ENCODE results near the gene RTN4R.
"Not testable (repeated sequence)": the region's sequence is repeated elsewhere in the genome, so short reads cannot be mapped to it uniquely, and the experiment has no call there.

Gene RTN4R

GRCh38 chr22:20271114-20271994 is 3.2 kb upstream of the RTN4R start:
- DNase-seq (ENCODE audit: low read depth in 3 of 3), result no peak

GRCh38 chr22:20270190-20271113 is 2.3 kb upstream of the RTN4R start:
- DNase-seq (ENCODE audit: low read depth in 3 of 3), result not testable (repeated sequence)

GRCh38 chr22:20269673-20270072 is 1.6 kb upstream of the RTN4R start:
- not testable (repeated sequence) for DNase-seq (ENCODE audit: low read depth in 3 of 3)

GRCh38 chr22:20269201-20269600 is 1.1 kb upstream of the RTN4R start:
- DNase-seq (ENCODE audit: low read depth in 3 of 3), result not testable (repeated sequence)

- DNase-seq (ENCODE audit: low read depth in 3 of 3), result peak in 1 of 3 experiments; percentile 25
Observed at GRCh38 chr22:20267441-20268278, 458 bp downstream of the RTN4R start.

DNA sequence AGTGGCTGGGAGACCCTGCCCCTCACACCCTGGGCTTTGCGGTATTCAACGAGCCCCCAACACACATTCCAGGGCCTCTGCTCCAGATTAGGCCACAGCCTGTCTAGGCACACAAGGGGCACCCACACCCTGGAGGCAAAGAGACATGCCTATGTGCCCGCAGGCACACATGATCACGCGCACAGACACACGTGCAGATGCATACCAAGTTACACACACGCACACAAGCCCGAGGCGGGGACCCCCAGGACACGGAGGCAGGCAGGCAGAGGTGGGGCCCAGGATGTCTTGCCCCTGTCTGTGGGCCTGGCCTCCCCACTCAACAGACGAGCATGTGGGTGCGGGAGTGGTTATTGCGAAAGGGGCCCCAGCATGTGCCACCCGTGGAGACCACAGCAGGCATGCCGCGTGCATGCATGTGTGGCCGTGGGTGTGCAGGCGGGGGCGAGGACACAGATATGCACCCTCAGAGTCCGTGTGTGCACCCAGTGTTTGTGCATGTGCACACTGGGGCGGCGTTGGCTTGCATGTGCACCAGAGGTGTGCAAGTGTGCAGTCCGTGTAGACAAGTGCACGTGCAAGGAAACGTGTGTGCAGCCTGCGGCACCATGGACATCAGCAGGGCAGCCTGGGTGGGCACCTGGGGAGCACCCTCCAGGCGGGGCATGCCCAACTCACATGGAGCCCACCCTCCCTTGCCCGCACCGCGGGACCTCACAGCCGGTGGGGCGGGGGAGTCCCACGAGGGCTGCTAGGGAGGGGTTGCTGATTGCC is 1.3 kb downstream of the RTN4R start:
- not testable (repeated sequence) for DNase-seq (ENCODE audit: low read depth in 3 of 3)

DNA sequence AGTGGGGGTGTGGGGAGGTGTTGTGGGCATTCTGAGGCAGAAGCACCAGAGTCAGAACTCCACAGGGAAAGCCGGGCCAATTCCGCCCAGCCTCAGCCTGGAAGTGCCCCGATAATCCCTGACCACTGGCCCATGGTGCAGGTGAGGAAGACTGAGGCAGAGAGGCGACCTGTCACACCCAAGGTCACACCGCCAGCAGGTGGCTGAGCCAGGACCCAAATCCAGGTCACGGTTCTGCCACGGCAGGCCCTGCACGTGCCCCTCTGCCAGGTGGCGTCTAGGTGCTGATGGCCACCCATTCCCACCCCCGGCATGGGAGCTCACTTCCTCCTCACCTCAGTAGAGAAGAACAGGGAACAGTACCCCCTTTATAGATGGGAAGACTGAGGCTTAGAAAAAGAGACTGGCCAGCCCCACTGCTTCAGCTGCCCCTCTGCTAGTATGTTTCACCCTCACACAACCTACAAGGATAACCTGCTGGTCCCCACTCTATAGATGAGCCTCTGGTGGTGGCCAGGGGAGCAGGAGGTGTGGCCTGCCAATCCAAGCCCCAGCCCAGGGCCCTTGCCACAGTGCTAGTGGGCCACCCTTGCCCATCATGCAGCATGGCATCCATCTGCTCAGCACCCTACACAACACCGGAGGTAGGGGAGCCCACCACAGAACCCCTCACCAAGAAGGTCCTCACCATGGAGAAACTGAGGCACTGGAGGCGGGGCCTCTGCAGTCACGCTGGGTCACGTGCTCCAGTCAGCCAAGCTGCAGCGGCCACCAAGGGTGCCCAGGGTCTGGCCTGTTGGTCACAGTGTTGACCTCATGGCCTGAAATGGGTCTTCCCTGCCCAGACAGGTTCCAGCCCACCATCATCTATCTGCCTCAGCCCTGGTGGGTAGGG is 2.1 kb downstream of the RTN4R start:
- not testable (repeated sequence) for DNase-seq (ENCODE audit: low read depth in 3 of 3)

- DNase-seq (ENCODE audit: low read depth in 3 of 3), result no peak
Observed at GRCh38 chr22:20264614-20265452, 3.3 kb downstream of the RTN4R start.

GRCh38 chr22:20263404-20264281 is 4.5 kb downstream of the RTN4R start:
- not testable (repeated sequence) for DNase-seq (ENCODE audit: low read depth in 3 of 3)

DNA sequence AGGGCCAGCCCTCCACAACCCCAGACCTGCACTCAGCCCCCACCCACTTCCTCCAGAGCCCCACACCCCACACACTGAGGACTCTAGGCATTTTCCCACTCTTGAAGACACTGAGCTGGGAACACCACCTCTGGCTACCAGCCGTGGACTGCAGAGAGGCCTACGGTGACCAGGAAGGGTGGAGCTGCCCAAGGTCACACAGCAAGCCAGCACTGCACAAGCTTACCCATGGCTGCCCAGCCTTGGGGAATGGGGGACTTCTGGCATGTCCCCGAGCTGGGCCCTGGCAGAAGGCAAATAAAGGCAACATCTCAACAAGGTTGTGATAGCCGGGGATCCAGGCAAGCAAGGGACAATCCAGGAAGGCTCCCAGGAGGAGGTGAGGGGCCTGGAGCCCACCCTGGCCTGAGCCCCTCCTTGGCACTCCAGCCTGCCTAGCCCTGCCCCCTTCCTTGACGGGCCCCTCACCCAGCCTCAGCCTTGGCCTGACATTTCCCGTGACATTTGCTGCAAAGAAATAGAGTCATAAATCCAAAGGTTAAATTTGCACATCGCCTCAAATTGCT is 5.5 kb downstream of the RTN4R start:
- DNase-seq (ENCODE audit: low read depth in 3 of 3), result no peak

DNA sequence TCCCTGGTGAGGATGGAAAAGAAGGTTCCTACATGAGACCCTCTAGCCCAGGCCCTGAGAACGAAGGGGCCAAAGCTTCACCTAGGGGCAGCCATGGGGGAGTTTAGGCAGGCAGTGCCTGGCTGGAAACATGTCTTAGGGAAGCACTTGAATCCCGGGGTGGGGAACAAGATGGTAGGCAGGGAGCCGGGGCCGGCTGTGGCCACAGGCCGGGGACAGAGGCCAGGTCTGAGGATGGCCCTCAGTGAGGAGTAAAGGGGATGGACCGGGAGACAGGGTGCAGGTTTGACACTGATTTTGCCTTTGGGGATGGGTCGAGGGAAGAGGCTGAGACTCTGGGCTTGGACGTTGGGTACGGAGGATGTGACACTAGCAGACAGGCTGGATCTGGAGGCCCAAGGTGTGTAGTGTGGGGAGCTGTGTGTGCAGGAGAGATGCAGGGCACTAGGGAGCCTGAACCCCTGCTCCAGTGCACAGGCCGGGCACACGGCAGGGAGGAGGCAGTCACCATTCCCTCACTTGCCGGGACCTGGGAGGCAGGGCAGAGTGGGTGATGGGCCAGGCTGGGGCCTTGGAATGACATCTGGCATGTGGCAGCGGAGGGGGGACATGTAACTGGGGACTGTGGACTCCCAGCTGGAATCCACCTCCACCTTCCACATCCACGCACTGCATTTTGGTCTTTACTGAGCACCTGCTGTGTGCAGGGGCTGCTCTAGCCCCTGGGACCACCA is 6.1 kb downstream of the RTN4R start:
- no peak for DNase-seq (ENCODE audit: low read depth in 3 of 3)

- DNase-seq (ENCODE audit: low read depth in 3 of 3), result no peak
Observed at GRCh38 chr22:20260071-20260765, 7.9 kb downstream of the RTN4R start.

DNA sequence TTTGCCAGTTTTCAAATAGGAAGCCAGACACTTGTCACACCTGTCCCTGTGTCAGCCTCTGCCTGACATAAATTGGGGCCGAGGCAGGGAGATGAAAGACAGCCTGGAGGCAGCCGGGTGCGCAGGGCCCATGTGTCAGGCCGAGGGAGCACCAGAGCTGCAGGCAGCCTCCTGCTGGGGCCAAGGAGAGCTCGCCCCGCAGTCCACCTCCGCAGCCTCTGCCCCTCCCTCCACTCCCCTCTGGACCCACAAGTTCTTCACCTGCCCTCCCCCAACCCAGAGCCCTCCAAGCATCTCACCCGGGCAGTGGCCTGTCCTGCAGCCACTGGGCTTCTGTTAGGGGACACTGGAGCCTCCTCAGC is 8.8 kb downstream of the RTN4R start:
- DNase-seq (ENCODE audit: low read depth in 3 of 3), result no peak

GRCh38 chr22:20258584-20259326 is 9.4 kb downstream of the RTN4R start:
- DNase-seq (ENCODE audit: low read depth in 3 of 3), result no peak

- DNase-seq (ENCODE audit: low read depth in 3 of 3), result no peak
Observed at GRCh38 chr22:20258021-20258299, 10.2 kb downstream of the RTN4R start.

Measured in stimulated activated CD4-positive, alpha-beta T cell treated with anti-CD3 and anti-CD28 coated beads, TNF-alpha, amount 100 ng/mL, for 24 hours (primary cell).